NCI-H460 (cell line): ENCODE measurements around the gene BMP5. TPM values are rescaled to one million over a fixed set of nuclear protein-coding genes. Genes with fewer than 3 reads are reported as not detected.

Experiments used
- DNase-seq: peaks from one replicate; pipeline ENCODE4 v3.0.0-alpha.2; 2016; ENCODE audit warnings: low read depth; ENCODE audit errors: extremely low read depth
- total RNA-seq: library from RNA; depleted of rRNA; stranded (reverse); fragments of >200 nt; shearing (Covaris generic); gene quantifications from 2 replicates; pipeline ENCODE4 v1.2.3, GENCODE V29; 2014

Gene BMP5
- total RNA-seq, 1 experiment from 2014 or later, result 3.3 TPM

DNA sequence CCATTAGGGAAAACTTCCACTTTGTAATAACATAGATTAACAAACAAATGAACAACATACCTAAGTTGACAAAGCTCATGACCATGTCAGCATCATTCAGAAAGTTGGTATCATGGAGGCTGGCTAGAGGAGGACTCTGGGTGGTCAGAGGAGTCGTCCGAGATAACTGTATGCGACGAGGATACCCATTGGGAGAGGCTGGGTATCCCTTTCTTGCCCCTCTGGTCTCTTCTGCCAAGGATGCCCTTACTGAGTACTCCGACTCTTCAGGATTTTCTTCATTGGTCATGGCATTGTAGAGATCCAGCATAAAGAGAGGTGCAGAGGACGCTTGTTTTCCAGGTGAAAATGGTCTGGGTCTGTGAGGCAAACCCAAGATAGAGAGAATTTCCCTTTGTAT lies 1.1 kb downstream of the BMP5 start:
- DNase-seq, result no peak

DNA sequence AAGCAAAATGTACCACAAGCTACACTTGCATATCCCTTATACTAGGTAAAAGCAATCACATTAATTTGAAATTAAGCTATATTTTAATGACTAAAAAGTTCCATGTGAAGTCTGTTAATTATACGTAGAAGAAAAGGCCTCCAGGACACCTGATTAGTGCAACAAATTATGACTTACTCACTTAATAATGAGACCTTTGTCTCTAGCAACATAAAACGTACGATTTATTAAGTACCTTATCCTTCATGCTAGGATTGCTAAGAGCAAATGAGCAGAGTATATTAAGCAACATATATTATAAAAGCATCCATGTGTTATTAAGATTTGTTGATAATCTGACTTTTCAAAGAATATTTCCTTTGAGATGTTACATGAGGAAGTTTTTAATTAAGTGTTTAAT lies 2.5 kb downstream of the BMP5 start:
- no peak for DNase-seq

DNA sequence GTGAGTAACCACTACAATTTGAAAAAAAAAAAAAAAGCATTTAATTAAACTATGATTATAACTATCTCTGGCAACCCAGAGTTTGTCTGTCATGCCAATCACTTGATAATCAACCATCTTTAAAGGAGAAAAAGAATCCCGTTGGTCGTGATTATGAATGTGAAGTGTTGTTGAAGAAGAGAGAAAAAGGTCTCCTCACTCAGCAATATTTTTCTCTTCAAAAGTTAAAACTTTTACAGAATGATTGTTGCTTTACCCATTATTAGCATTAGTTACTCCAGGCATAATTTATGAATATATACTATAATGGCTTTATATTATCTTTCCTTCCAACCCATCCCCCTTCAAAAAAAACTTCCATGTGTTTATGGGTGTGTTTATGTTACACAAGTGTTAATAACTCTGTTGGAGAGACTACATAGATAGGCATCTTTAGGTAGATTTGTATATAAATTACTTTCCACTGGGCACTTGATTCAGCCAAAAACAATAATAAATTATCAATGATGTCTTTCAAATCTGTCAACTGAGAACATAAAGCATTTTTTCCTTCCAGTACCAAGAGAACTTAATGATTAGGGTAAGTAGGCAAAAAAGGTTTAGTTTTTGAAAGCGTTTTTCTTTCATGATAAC lies 5.1 kb downstream of the BMP5 start:
- DNase-seq, result no peak

DNA sequence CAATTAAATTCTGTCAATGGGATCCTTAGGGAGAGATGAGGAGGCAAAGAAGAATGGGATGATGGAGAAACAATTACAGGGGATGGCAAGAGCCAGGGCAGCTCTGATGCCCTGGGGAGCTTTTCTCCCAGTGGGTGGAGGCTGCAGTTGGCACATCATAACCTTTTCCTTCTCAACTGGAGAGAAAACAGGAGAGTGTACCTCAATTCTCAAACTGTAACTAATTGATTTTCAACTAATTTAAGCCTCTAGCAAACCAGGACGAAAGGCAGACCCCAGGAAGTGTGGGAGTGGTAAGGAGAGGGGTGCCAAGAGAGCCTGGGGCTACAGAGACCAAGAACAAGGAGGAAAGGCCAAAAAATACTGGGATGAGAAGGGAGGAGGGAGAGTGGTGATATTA lies 5.7 kb downstream of the BMP5 start:
- DNase-seq, result no peak

DNA sequence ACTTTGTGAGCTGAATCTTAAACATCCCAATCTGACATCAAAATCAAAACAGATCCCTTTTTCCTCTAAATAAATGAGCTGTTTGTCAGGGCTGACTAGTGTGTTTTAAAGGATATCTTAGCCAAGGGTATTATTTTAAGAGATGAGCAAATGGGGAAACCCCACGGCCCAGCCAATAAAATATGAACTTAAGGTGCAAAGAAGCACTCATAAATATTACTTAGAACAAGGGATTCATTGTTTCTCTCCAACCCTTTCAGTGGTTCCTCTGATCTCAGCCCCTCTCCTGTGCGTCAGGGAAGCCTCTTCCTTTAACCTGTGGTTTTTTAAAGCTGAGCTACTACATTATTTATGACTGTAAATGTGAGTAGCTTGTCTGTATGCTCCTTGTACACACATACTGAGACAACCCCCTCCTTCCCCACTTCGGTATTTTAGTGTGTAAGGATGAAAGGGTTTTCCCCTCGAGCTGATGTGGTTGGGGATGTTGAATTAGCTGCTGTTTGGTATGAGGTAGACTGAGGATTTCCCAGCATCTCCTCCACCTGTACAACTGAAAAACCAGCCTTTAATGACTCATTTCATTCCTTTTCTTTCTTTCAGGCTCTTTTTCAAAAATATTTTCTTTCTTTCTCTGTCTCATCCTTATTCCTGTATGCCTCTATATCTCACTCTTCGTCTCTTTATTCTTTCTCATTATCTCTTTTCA lies 6.5 kb downstream of the BMP5 start:
- peak; percentile 48 for DNase-seq

DNA sequence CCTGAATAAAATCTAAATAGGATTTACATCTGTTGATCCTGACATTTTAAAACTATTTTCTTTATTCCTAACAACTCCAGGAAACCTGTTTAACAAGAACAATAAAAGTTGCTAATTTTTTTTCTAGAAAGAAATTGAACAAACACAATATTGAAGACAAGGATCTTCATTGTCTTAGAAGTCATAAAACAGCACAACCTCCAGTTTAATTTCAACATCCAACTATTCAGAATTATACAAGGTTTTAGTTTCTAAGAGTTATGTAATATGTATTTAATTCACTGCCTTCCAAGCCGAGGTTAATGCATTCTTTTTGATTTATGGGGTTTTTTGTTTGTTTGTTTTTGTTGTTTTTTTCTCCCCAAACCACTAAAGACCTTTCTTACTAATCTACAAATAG lies 7.2 kb downstream of the BMP5 start:
- no peak for DNase-seq

DNA sequence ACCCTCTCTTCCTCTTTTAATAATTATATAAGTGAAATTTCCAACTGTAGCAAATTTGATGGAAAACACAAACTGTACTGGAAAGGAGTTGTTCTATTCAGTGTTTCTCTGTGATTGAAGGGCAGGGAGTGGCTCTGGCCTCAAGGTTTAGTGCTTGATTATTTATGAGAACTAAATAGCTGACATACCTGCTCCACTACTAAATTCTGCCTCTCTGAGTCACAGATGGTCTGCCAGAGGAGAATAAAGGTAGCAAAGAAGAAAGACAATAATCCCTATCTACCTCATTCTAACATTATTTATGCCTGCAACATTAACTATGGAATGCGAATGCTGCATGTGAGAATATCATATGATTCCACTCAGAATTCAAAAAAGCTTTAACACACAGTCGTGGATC lies 9.3 kb downstream of the BMP5 start:
- no peak for DNase-seq

DNA sequence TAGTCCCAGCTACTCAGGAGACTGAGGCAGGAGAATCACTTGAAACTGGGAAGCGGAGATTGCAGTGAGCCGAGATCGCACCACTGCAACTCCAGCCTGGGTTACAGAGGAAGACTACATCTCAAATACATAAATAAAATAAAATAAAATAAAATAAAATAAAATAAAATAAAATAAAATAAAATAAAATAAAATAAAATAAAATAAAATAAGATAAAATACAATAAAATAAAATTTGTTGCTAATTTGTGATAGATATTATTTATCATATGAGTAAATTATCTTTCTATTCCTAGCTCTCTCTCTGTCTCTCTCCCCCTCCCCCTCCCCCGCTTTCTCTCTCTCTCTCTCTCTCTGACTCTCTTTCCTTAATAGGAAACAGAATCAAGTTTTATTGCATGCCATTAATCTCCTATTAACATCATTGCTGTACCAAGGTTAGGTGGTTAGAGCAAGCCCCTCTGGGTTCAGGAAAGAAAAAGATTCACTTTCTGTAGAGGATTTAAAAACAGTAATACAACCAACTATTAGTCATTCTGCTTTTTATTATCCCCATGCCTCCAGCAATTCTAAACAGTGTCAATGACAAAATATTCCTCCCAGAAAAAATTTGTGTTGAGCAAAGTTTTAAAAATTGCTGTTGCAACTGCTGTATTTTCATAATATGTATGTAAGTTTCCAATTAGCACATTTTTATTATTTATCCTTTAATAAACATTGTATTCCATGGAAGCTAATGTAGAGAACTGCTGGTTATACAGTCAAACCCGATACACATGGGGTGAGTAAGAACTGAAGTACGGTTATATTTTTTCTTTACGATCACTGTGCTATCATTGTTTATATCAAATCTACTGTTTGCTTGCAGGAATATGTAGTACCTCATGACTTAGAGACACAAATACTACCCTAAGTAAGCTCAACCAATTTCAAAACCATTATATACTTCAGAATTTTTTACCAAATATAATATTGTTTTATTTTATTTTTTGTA lies 22.1 kb downstream of the BMP5 start:
- DNase-seq, result no peak

DNA sequence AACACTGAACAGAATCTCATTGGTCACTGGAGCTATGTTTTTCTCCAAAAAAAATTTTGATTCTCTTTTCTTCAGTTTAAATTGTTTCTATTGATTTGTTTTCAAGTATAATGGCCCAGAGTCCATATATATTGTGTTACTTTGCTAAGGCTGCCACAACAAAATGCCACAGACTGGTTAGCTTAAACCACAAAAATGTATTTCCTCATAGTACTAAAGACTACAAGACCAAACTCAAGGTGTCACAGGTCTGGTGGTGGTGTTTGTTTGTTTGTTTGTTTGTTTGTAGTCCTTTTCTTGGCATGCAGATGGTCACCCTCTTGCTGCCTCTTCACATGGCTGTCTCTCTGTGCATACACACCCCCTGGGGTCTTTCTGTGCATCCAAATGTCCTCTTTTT lies 34.0 kb downstream of the BMP5 start:
- no peak for DNase-seq

DNA sequence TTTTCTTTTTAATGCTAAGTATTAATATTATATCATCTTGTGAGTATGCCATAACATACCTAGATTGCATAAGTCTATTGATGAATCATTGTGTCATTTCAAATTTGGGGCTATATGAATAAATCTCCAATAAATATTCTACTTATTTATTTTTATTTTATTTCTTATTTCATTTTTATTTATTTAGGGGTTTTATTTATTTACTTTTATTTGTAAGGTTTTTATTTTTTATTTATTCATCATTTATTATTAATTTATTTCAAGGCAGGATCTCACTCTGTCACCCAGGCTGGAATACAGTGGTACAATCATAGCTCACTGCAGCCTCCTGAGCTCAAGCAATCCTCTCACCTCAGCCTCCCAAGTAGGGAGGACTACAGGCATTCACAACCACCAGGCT lies 36.3 kb downstream of the BMP5 start:
- no peak for DNase-seq

DNA sequence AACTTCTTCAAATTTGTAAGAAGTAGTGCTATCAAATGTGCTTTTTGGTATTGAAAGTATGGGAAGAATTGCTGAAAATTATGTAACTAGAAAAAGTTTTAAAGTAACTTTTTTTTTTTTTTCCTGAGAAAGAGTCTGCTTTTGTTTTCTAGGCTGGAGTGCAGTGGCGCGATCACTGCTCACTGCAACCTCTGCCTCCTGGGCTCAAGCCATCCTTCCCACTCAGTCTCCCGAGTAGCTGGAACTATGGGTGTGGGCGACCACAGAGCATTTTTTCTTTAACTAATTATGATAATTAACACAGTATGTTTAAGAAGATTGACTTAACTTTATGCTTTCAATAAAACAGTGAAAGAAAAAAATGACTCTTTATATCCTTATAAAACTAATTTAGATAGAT lies 38.4 kb downstream of the BMP5 start:
- DNase-seq, result no peak

DNA sequence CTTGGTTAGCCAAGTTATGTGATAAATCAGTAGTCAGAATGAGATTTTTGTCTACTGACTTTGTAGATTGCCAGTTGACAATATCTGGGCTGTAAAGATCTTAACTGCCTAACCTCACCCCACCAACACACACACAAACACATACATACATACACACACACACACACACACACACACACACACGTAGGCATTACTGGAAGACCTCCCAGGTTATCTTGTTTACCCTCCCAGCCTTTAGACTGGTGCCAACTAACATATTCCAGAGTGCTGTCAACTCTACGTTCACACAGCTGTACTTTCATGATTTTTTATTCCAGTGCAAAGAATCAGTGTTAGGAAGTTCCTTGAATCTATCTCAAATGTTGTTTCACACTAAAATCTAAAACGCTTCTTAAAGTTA lies 38.9 kb downstream of the BMP5 start:
- DNase-seq, result no peak

DNA sequence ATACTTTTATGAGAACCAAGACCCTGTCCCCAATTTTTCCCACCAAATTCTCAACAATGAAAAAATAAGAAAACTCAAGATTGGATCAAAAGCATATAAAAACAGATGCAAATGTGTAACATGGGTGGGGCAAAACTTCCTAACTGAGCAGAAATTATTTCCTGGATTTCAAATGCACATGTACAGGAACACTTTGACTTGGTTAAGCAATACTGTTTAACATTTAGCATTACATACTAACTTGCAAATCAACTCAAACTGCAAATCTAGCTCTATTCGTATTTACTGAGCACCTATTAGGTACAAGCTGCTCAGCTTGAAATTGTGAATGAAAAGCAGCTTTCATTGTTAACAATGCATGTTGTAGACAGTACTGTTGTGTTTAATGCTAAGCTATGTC lies 40.2 kb downstream of the BMP5 start:
- no peak for DNase-seq

DNA sequence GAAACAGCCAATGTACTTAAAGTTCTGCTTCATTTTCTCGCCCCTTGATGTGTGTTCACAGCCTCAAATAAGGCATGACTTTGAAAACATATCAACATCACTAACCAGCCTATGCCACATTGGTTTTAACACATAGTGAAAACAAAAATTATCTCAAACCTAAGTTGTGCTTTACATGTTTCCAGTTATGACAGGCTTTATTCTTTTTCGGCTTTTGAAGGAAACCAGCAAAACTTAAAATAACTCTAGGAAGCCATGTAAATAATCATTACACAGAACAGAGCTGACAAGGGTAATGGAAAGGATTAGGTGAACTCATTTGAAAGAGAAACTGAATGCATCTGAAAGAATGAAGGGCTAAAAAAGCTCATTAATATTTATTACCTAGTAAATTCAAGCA lies 42.1 kb downstream of the BMP5 start:
- no peak for DNase-seq

DNA sequence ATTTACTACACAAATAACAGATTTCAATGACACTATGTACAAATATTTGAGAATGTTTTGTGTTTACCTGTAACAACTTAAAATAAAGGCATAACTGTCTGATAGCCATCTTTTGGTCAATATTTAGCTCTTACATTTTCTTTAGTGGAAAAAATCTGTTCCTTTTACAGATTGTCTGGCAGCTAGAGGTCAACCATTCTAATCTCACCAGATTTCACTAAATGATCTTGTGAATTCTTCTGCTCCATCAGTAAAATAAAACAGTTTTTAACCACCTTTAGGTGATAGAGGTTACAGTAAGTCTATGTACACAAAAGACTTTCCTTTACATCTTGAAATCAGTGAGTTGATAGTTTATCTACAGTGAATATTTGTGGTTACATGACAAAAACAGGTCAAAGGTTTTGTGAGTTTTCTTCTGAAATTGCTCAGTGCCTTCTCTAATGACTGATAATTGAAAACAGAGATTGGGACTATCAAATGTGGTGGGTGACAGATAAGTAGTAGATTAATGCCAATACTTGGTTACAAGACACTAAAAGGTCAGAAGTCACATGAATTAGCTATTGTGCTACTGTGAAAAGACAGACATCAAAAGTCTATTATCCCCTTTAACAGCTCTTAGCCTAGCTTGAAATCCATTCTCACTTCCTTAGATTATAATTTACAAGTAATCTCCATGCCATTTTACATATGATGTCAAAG lies 47.4 kb downstream of the BMP5 start:
- no peak for DNase-seq

DNA sequence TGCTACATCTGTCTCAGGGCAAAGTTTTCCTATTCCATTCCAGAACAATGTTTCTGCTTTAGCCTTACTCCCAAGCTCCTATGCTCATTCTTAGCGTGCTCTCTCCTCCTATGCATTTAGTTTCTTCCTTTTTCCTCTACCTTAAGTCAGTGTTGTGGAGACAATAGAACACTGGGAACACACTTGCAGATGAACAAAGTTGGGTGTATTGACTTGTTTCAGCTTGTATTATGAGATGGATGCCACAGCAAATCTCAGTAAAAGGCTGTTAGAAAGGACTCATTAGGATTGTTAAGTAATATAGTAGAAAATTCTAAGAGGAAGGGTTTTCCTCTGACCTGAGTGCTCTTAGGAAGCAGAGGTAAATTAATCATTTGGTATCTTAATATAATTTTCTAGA lies 48.4 kb downstream of the BMP5 start:
- DNase-seq, result no peak

DNA sequence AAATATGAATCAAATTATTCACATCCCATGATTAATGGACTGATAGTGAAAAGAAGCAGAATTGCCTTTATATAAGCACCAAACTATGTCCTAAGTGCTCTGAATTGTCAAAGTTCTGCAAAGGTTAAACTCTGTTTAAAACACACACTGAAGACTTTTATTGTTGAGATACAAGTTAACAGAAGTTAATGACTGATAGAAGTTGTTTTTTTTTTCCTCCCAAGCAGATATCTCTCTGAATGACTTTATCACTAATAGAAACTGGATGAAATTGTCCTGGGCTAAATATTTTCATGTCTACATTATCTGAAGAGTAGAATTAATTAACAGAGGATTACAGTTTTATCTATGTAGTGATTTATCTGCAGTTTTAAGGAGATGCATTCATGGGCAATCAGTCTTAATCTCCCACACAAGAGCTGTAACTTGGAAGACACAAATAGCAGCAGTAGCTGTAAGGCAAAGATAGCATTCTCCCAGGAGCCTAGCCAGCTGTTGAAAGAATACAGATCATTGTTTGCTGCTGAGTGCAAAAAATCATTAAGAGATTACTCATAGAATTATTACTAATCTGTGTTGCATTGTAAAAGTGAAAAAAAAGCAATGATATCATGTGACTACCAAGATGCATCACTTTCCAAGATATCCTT lies 49.9 kb downstream of the BMP5 start:
- no peak for DNase-seq

DNA sequence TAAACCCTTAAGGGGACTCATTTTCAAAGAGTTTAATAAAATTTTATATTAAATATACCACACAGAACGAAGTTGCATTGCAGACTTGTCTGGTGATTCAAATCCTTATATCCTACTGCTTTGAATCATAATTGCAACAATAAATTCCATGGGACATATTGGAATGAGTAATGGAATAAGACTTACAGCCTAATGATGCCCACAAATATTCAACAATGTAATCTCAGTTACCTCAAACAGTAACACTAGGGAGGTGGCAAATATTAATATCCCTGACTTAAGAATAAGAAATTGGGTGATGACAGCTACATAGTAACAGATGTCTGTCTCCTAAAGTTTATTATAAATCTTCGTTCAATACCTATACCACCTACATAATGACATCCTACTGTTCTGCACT lies 52.6 kb downstream of the BMP5 start:
- DNase-seq, result no peak

DNA sequence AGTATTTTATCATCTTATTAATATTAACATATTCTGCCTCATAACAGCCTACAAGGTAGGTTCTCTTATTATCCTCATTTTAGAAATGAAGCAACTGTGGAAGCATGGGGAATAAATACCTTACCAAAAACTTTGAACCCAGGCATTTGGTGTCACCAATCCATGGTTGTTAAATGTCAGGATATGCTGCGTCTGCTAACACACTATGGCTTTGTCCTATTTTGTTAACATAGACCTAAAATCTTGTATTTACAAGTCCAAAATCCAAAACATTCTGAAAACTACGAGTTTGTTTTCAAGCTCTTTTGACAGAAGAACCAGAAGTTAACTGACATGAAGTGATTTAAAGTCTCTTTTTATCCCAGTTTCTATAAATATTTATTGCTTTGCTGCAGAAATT lies 53.4 kb downstream of the BMP5 start:
- no peak for DNase-seq

DNA sequence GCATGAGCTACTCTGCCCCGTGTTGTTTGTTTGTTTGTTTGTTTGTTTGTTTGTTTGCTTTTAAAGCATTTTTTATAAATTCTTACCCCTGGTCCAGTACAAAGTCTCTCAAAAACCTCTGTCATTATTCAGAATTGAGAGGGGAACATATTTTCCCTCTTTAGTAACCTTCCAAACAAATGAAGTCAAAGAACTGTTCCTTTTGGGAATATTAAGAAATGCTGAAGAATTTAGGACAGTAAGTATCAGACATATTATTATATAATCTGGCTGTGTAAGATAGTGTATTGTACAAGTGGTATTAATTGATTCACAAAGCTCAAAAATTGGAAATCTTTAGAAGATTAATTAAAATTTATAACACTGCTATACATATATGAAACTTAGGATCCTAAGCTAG lies 54.7 kb downstream of the BMP5 start:
- no peak for DNase-seq
